ENCODE results near the gene ZNF407.

The ZNF407 gene

DNA sequence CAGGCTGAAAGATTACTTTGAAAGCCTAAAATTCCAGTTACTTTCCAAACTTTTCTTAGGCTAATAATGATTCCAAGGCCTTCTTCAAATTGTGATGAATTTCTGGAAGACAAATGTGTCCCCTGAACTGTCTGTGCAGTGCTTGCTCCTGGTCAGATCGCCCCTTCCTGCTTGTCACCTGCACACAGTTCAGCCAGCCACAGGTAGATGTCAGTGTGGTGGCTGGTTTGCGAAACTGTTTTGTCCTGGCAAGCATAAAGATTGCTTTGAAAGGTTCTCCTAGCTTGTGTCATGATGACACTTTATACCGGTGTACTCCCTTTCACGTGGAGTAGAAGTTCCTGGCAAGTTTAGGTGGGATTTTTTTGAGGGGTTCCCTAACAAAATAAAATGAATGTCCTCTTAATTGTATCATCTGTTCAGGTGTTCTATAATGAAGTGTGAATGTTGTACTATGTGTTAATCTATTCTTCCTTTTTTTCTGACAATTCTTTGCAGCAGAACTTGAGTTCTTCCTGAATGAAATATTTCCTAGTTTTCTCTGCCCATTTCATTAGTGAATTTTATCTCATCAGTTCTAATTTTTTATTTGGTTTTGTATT is 298.8 kb downstream of the ZNF407 start:
- DNase-seq: peak; percentile 35

DNA sequence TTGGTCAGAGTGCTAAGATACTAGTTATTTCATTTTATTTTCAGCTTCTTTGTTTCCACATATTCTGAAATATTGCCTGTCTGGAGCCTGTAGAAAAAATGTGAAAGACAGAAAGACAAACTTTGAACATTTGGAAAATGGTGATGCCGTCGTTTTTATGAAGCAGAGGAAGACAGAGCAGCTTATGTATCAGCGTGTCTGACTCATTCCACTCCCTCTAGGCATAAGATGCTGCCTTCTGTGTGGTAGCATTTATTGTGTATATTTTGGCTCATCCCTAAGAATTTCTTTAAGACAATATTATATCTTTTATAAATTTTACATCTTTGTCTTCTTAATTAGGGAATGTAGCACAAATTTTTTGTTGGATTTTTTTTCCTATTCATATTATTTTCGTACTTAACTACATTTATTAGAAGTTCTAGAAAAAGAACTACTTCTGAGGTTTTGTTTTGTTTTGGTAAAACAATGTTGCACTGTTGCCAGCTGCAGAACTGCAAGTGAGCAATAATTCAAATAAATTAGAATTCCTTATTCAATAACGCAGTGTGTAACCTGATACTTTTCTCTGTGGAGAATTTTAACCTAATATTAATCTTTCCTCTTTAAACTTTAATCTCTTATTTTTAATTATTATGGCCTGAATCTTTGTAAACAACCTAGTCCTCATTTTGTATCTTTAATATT is 300.4 kb downstream of the ZNF407 start:
- no peak for DNase-seq

DNA sequence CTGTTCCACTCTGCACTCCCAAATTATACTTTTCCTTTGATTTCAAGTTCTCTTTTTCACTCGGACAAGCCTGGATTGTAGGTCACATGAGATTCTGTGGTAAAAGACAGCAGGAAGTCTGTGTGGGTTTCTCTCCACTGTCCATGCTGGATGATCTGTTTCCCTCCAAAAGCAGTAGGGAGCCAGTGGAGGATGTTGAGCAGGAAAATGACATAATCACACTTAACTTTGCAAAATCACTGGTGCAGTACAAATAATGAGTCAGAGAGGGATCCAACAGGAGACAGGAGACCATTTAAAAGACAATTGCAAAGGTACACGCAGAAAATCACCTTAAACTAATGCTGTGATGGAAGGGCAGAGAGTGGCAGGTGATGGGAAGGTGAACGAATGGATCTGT is 301.3 kb downstream of the ZNF407 start:
- no peak for DNase-seq

DNA sequence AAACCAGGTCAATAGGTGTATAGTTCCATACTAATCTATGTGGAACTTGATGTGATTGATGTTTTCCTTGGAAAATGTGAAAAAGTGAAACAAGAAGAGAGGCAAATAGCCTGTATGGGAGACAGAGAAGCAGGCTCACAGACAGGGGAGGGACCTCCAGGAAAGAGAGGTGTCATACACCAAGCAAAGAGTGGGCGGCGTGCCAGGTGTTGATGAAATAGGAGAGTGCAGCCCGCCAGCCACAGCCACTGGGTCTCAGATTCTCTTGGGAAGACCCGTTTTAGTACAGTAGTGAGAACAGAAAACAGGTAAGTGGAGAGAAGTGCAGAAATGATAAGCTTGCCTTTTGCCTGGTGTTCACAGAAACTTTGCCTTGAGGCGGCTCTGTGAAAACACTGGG is 301.9 kb downstream of the ZNF407 start:
- no peak for DNase-seq

DNA sequence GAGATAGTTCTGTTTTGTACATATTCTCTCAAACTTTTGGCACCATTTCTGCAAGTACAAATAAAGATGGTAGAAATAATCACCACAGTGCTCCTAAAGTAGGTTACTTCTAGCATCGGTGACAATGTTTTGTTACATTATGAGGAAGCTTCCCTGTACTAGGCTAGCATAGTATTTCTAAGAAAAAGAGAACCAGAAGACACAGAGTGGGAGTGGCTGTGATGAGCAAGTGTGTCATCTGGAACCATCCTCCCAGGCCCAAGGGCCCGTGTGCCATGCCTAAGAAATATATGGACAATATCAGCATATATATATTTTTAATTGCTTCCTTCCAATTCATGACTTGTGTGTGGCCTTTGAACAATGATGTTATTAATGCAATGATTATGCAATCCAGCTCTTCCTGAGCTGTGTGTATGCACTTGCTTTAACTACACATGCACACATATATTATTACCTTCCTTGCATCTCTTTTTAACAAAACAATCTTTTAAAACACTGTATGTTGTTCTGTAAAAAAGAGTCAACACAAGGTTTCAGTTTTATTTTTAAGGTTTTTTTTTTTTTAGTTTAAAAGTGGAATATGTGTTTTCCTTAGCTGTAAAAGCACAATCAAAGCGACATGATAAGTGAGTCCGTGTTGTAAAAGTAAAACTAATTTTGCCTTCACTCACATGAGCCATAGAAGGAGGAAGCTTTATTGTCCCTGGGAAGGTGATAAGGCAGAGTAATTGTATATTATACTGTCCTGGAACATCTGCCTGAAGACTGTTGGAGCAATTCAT is 303.9 kb downstream of the ZNF407 start:
- no peak for DNase-seq

DNA sequence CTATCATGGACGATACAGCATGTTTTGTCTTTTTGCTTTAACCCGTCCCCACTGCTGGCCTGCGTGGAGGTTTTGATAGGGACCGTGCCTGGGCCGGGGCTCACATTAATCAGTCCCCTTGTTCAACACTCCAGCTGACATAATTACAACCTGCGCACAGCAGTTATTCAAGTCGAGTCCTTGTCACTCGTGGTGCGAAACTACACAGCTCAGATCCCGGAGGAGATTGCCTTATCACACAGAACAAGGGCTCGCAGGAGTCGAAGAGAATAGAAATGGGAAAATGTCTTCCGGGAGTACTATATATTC is 304.4 kb downstream of the ZNF407 start:
- peak; percentile 41 for DNase-seq

DNA sequence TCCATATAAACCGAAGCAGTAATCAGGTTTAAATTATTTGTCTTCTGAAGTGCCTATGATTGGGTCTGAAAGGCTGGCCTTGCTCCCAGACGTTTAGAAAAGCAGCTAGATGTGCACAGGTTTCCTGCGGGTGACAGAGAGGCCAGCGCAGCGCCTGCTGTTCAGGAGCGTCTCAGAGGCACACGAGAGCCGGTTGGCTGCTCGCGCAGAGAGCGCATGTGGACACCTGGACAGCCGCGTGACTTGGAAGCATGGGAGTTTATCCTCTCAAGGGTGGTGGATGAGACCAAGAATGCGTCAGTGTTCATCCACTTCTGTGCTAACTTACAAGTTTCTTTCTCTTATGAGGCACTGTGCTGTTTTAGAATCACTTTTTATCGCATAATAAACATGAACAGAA is 307.6 kb downstream of the ZNF407 start:
- peak; percentile 67 for DNase-seq

DNA sequence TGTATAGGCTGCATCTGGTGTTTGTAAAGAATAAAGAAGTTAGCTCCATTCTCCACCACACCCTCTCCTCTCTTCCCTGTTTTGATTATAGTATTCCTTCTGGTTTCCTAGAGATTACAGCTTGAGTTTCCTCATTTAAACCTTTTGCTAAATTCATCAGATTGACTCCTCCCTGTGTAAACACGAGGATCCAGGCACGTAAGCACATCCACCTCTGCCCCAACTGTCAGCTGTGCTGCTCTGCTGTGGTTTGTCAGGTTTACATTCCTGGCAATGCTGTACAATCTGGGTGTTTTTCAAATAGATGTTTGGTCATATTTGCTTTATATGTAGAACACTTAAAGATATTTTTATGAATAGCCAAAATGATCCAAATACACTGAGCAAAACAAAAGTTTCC is 308.5 kb downstream of the ZNF407 start:
- DNase-seq: no peak

DNA sequence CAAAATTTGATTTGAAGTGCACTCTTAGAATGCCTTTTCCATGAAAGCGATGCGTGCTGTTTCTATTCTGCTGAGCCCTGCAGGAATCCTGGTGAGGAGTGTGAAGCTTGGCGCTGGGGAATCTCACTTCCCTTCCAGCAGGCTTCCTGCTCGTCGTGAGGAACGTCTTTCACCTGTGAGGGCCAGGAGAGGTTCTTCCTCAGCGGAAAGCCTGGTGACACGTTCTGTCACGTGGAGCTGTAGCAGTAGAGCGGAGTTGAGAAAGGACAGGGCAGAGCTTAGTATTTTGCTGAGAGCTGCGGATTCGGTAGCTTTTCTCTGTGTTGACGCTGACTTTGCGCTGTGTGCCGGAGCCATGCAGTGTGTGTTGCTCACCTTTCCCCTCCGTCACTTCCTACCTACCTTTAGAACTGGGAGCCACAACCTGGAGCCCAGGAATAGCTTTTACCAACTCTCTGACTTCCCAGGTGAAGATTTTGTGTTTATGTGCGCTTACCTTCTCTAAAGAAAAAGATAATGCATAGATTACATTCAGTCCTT is 316.5 kb downstream of the ZNF407 start:
- DNase-seq: no peak

DNA sequence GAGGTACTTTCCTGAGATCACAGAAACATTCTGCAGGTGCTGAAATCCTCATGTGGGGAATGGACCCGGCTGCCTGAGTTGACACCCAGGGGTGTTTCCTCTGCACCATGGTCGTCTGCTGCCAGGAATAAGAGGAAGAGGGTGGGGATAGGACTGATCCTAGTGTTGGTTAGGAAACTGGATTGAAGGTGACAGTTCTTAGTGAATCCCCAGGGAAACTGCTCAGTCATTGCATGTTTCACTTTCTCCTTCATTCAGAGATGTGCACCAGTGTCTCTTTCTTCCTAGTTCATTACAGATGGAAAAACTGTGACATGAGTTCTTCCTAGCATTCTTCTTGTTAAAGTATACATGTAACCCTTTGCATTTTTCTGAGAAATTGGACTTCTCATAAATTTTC is 317.0 kb downstream of the ZNF407 start:
- no peak for DNase-seq

DNA sequence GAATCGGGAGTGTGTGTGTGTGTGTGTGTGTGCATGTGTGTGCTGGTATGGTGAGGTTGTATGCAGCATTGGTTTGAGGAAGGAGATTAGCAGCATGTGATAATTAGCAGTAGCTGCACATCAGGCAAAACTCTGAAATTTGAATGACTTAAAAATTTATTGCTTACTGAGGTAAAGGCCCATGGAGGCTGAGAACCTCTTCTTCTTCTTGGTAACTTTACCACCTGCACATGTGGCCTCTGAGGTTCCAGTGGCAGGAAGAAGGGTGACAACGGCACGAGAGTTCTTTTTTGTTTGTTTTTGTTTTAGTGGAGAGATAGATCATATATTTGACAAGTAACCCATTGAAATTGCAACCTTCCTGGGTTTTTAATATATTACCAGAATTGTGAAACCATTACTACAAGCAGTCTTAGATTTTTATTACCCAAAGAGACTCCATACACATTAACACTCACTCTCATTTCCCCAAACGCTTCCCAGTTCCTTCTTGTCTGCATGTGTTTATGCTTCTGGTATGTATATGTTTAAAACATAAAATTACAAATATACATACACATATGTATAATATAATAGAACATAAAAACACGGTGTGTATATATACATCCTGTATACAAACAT is 319.2 kb downstream of the ZNF407 start:
- DNase-seq: no peak

DNA sequence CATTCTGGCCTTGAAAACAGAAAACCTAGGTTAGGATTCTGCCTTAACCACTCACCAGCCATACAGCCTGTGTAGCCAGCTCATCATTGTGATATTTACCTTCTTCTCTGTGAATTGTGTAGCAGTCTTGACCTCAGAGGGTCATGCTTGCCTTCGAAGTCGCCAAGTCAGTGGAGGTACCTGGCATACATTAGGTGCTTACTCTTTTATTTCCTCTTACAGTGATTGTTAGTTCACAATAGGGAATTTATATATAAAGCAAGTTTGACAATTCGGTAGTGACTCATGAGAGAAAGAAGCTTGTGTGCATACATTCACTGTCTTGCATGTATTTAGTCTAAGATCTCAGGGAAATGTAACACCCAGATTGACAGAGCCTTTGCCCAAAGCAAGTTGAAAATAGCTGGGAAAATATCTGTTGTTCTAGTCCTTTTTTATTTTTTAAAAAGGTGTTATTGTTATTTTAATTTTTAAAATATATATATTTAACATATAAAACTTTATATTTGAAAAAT is 320.7 kb downstream of the ZNF407 start:
- DNase-seq: no peak

DNA sequence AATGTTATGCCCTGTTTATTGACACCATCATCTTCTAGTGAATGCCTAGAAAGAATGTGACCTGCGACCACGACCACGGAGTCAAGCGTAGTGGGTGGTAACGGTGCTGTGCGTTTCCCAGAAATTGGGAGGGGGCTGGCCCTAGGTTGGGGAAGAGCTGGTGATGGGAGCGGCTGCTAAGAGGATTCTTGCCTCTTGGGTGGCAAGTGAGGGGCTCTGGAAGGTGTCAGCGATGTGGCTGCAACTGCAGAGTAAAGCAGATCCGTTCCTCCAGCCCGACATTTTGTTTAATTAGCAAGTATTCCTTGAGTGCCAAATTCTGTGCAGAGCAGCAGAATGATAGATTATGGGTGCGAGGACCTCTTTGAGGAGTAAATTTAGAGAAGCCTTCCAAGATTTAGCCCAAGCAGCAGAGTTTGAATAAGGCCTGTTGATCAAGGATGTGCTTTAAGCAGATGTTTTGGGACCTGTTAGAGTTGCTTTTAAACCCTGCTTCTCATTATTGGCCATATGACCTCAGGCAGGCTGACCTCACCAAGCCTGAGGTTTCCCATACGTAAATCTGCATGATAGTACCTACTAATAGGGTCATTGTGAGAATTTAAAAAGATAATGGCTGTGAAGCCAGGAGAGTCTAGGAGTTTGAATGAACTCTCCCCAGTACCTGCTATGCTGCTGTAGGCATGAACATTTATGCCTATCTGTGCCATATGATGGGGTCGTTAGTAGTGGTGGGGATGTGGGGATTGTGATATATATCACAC is 323.6 kb downstream of the ZNF407 start:
- no peak for DNase-seq

DNA sequence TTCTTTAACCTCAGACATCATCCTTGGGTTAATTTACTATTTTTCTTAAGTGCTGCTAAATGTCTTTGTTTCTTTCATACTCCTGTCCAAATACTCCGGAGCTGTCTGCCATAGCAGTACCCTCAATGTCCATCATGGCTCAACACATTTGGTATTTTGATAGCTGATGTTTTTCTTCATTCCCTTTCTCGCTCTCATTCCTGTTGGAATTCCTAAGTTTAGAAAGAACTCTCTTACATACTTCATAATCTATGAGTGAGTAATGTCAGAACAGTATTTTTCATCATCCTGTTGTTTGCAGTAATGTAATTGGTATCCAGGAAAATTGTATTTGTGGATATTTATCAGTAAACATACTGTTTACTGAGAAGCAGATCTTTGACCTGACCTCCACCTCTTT is 328.4 kb downstream of the ZNF407 start:
- DNase-seq: no peak

DNA sequence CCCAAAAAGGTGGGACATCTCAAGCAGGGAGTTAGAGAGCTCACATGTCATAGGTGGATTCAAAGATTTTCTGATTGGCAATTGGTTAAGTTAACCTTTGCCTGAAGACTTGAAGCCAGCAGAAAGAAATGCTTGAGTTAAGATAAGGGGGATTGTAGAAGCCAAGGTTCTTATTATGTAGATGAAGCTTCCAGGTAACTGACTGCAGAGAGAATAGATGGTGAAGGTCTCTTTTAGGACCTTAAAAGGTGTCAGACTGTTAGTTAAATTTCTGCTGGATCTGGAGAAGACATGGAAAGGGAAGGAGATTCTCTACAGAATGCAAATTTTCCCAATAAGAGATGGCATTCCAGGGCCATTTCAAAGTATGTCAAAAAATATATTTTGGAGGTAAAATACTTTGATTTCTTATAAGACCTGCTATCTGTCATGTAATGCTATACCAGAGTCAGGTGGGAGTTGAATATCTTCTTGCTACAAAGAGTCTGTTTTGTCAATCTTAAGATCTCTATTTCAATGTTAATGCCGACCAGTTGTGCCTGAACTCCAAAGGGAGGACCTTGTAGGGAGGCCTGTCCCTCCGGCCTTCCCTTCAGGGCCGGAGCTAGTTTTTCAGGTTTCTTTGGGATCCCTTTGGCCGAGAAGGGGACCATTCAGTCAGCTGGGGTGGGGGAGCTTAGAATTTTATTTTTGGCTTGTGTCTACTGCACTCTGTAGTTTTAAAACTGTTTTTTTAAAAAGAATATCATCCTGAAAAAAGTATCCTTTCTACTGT is 330.7 kb downstream of the ZNF407 start:
- no peak for DNase-seq

DNA sequence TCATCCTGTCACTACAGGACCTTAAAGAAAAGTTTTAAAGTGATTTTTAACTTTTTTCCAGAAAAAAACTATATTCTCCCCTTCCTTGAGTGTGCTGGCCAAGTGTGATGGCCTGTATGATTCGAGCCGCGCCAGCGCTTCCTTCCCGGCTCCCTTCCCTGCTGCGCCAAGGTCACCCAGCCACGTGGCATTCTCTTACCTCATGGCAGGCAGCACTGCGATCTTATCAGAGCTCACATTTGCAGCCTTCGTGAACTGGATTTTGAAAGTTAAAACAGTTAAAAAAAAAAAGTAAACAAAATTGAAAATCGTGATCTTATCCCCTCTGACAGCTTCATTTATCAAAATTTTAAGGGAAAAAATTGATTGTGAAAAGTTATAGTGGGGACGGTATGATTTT is 331.4 kb downstream of the ZNF407 start:
- no peak for DNase-seq

DNA sequence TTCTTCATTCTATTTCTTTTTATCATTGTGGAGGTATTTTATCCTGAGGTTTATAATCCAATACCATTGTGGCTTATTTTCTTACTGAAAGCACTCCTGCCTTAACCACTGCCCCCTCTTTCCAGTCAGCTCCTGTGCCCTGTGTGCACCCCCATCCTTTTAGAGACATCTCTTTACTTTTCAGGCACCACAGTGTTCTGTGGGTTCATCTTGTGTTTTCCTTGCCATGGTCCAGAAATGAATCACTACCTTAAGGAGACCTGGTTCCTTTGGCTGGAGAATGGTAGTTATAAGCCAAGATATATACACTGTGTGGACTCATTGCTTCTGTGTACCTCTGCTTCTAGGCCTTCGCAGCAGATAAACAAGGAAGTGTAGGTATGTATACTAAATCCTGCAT is 332.9 kb downstream of the ZNF407 start:
- DNase-seq: no peak

DNA sequence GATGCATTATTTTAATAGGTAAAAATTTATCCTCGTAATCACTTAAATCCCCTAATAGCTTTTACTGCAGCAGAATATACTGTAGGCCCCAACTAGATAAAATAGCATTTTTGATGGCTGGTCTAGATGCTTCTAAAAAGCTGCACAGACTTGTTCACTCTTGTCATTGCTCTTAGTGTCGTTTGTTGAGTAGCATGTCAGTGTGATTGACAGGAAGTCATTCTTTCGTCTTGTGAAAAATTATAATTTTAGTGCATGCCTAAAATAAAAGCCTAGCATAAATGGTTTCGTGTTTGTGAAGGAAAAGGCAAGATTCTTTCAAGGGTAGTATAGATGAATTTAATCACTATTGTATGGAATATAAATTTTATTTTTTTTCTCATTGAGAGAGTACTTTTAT is 336.3 kb downstream of the ZNF407 start:
- no peak for DNase-seq

DNA sequence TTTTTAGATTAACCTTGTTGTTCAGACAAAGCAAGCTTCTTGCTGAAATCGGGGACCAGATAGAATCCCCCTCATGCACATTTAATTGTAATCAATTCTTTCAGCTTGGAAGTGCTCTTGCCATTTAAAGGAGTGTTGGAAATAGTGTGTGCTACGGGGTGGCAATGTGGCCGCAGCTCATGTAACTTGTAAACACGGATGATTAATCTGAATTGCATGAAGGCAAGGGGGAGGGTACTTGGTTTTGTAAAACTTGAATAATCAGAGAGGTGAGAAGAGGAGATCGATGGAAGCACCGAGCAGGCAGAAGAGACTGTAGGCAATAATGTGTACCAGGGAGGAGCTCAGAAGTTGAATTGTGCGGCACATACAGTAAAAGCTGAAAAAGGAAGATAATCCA is 337.8 kb downstream of the ZNF407 start:
- no peak for DNase-seq

DNA sequence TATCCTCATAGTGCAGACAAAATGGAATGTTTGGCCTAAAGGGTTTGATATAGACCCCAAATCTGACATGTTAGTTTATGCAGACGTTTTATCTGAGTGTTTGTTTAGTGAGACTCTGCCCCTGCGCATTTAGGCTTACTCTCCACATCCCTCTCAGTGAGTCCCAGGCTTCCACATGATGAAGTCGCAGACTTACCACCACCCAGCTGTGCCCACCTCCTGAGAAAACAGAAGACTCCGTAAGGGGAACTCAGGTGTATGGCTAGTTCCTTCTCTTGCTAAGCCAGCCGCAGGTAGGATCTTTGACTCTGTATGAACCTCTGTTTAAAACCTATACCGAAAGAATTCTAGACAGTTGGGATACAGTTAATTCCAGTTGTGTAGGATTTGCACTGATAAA is 338.7 kb downstream of the ZNF407 start:
- DNase-seq: no peak

DNA sequence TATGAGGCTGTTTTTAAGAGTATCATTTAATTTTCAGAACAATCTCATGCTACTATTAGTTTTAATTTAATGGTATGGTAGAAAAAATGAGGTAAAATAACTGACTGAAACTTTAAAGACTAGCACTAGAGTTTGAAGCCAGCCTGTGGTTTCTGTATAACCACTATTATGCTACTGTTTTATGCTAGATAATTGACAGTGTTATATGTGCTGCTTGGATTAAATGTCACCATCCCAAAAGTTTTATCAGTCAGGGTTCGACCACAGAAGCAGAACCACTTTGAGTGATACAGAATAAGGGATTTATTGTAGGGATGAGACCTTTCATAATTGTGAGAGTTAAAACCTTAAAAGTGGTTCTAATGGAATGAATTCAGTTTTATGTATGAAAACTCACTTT is 339.6 kb downstream of the ZNF407 start:
- DNase-seq: no peak

DNA sequence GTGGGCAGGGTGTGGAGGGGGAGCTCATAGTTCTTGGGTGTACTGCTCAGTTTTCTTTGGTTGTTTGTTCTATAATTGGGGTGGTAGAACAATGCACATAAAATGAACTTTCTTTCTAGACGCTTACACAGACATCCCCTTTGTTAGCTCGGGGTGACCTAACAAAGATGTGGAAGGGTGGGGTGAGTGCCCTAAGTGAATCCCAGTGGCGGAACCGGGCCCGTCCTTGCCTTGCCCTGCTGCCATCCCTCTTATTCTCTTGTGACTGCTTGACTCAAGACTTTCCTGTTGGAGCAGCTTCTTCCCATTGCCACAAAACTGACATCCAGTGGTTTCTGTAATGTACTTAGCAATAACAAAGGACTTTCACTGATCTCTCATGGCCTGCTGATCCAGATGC is 343.2 kb downstream of the ZNF407 start:
- no peak for DNase-seq
